Limb (tissue), 2 donors: ENCODE results near the gene GBF1.
A peak's percentile ranks its signal among the peaks of the same experiment; 100 is the strongest.
"Not testable (repeated sequence)": the region's sequence is repeated elsewhere in the genome, so short reads cannot be mapped to it uniquely, and the experiment has no call there.

Experiments
- DNase-seq, 2 donors: peaks; one replicate each; pipeline ENCODE4 v3.0.0-alpha.2; 2016; ENCODE audit errors: extremely low spot score in 2 of 2

The GBF1 gene

DNA sequence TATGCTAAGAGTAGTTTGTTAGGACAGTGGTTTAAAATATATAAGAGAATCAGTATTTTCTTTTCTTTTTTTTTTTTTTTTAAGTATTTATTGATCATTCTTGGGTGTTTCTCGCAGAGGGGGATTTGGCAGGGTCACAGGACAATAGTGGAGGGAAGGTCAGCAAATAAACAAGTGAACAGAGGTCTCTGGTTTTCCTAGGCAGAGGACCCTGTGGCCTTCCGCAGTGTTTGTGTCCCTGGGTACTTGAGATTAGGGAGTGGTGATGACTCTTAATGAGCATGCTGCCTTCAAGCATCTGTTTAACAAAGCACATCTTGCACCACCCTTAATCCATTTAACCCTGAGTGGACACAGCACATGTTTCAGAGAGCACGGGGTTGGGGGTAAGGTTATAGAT lies 55.6 kb downstream of the GBF1 start:
- not testable (repeated sequence) for DNase-seq

DNA sequence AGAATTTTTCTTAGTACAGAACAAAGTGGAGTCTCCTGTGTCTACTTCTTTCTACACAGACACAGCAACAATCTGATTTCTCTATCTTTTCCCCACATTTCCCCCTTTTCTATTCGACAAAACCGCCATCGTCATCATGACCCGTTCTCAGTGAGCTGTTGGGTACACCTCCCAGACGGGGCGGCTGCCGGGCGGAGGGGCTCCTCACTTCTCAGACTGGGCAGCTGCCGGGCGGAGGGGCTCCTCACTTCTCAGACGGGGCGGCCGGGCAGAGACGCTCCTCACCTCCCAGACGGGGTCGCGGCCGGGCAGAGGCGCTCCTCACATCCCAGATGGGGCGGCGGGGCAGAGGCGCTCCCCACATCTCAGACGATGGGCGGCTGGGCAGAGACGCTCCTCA lies 56.0 kb downstream of the GBF1 start:
- DNase-seq, result not testable (repeated sequence)

DNA sequence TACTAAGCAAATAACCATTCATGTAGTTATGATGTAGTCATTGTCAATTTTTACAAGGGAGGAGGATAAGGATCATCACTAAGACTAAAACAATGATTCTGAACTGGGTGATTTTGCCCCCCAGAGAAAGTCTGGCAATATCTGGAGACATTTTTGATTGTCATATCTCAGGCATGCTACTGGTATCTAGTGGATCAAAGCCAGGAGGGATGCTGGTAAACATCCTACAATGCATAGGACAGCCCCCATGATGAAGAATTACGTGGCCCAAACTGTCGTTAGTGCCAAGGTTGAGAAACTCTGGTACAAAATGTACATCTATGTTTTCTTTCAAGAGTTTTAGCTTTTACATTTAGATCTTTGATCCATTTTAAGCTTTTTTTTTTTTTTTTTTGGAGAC lies 57.3 kb downstream of the GBF1 start:
- DNase-seq, result no peak

DNA sequence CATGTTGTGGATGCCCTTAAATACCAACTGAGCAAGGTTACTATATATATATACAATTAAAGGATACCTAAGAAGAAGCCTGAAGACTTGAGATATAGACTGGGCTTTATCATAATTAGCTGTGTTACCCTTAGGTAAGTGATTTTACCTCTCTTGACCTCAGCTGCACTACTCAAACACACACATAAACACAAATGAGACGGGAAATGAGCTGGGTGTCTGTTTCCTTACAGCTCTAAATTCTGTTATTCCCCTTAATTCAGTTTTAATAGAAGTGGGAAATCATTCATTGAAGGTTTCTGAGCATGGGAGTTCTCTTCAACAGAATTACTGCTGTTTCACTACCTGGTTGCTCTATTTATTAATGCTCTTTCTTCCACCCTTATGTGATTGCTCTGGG lies 60.7 kb downstream of the GBF1 start:
- no peak for DNase-seq

DNA sequence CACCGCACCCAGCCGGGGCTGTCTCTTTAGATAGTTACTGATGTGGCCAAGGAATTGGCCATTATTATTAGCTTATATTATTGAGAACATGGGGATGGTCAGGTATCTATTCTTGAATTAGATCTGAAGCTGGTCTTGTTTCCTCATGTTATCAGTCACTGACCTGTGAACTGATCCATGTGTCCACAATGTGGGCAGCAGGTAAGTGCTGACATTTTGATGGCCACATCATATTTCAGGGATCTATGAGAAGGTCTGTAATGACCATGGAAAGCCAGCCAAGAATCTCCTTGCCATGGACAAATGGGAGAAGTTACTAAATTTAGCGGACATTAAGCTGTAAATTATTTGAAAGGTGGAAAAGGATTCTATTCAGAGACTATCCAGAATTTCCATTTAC lies 61.4 kb downstream of the GBF1 start:
- DNase-seq, result no peak

DNA sequence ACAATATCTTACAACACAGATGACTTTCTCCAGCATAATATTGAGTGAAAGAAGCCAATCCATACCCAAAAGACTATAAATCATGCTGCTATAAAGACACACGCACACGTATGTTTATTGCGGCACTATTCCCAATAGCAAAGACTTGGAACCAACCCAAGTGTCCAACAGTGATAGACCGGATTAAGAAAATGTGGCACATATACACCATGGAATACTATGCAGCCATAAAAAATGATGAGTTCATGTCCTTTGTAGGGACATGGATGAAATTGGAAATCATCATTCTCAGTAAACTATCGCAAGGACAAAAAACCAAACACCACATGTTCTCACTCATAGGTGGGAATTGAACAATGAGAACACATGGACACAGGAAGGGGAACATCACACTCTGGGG lies 63.0 kb downstream of the GBF1 start:
- not testable (repeated sequence) for DNase-seq

DNA sequence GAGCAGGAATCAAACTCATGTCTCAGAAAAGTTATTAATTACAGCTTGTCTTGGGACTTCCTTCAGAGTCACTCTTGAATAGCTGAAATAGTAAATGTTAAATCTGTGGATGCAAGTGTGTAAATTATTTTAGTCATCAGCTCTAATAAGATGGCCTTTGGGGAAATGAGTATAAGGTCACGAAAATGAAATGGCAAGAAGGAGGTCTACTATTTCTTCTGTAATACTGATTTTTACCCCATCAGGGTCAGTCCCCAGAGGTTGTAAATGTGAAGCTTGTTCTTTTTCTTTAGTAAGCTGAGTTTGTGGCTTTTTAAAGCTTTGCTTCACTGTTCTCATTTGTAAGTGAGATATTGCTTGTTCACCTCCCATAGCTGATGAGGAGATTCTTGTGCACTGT lies 63.9 kb downstream of the GBF1 start:
- DNase-seq, result no peak

DNA sequence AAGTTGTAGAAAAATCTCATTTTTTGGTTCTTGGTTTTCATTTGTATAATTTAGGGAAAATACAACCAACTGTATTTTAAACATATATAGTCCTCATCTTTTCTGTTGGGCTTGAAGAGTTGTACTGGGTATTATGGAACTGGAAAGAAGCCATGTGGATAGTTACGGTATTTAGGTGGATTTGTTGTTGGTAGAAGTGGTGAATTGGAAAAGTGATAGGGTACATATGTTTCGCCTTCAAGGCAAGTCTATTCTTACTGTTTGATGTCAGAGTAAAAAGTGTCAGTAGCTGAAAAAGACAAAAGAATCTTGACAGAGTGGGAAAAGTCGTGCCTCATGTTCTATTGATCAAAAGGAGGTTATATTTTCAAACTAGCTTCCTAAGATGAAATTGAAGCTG lies 64.6 kb downstream of the GBF1 start:
- DNase-seq, result no peak

DNA sequence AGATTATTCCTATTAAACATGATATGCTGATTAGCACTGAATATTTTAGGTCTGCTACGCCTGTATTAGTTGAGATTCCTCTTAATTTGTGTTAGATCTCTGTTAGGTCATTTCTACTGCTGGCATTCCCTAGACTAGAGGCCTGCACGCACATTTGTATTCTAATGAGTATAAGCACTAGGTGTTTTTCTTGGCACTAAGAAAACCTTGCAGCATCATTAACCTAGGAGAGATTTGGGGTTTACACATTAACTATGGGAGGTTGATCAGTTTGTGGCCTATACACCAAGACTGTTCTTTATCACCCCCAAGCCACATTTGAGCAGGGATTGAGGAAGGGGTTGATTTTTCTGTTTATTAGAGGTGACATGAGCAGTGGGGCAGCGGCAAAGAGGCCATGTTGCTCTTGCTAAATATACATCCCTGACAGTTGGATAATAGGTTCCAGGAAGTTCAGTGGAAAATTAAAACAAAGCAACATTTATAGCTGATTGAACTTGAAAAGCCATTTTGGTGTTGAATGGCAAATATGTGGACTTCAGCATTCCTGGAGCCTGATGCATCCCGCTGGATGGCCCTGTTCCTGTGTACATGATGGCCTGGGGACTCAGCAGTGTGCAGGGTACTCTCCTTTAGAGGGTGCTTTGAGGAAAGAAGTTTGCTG lies 65.2 kb downstream of the GBF1 start:
- no peak for DNase-seq

DNA sequence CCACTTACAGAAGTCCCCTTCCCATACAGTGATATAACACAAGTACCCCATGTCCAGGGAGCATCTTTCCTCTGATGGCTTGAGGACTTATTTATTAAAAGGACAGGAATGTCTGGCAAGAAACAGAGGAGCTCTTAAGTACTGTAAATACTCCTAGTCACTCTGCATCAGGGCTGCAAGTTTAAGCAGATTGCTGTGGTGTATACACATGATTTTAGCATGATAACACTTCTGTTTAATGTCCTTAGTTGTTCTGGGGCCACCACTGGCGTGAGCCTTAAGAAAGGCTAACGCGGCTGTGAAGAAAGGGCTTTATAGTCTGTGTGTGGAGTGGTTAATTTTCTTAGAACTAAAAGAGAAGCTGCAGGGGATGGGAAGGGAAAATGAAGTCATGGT lies 65.7 kb downstream of the GBF1 start:
- DNase-seq, result no peak

DNA sequence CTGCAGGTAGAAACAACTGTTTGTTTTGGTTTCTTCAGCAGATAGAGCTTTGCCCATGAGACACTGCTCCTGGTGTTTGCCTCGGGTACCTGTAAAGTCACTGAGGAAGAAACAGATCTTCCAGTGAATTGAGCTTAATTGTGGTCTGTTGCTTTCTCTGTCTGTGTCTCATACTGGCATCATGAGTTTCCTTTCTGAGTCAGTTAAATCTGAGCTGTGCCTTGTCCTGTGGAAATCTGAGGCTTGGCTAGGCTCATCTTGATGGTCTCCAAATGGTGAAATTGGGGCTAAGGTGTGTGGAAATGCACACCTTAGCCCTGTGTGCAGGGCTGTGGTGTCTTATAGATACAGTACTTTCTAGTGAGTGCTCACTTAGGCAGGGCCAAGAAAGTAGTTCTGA lies 67.4 kb downstream of the GBF1 start:
- no peak for DNase-seq

DNA sequence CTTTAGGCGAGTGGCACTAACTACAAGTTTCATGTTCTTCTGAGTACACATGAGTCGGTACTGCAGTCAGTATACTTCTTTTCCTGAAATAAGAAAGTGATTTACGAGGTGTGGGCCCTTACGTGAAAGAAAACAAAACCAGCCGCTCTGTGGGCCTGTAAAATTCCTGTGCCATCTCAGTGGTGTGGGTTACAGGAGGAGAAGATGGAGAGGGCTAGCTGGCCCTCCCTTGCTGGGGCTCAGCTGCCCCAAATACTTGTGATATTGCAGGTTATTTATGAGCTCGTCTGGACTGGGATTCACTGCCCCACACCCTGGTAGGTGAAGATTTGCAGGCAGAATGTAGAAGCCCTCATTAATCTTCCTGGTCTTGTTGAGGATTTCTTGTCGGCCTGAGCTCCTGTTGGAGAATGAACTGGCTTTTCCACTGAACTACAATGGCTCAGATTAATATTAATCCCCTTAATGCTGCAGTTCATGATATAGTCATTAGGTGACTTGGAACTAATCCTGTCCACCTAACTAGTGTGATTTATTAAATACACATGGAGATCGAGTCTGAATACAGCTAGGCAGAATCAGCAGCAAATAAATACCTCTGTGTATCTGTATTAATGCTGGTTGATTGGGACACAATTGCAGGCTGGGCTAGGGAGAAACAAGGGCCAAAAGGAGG lies 68.0 kb downstream of the GBF1 start:
- DNase-seq, result peak in 1 of 2 donors; percentile 30

DNA sequence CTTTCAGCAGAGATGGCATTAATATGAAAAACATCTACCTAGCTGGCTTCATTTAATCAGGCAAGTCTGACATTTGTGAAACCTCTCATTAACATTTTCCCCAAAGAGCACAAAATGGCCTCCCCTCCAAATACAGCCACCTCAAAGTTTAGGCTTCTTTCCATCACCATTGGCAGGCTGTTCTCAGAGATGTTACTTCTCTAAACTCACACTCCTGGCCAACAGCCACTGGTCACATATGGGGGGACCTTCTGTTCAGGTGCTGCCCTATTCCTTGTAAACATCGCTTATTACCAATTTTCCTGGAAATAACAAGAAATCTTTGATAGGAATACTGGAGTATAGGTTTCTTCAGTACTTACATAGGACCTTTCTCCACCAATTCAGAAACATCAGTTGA lies 69.5 kb downstream of the GBF1 start:
- DNase-seq, result no peak

DNA sequence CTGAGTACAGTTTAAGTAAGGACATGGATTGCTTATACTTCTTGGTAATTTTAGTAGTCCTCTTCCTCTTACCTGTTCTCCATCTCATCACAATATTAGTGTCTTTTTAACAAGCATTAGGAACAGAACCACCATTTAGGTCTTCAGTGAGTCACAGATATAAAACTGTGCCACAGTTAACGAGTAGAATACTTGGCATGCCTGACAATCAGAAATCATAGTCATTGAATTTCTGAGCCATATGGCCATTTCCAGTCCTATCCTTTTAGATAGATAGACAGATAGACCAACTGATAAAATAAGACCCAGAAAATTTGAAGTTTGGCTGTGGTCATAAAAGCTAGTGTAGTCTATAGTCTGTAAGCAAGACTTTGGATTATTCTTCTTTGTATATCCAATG lies 71.1 kb downstream of the GBF1 start:
- no peak for DNase-seq

DNA sequence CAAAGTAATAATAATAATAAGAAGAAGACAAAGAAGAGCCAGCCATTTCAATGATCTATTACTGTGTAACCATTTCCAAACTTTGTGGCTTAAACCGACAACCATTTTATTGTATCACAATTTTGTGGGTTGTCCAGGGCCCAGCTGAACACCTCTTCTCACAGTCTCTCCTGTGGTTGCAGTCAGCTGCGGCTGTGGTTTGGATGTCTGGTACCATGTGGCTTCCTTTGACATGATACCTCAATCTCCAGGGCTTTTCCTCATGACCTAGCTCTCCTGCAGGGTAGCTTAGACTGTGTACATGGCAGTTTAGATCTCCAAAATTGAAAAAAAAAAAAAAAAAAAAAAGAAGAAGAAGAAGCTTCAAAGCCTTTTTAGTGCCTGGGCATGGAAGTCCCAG lies 77.6 kb downstream of the GBF1 start:
- DNase-seq, result no peak

DNA sequence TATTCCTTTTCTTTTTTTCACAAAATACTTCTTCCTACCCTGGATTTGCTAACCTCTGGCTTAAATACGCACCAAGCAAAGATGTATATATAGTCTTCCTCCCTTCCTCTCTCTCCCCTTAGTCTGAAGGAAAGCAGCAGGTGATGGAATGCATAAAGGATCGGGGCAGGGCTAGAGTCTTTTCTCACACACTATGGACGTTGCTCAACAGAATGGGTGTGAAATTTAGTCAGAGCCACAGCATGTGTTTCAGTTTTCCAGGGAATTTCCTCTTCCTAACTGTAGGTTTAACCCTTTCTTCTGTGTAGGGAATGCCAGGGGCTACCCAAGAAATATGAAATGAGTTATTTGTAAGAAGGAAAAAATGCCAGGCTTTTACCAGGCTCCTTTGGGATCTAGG lies 78.7 kb downstream of the GBF1 start:
- peak in 1 of 2 donors; percentile 67 for DNase-seq

DNA sequence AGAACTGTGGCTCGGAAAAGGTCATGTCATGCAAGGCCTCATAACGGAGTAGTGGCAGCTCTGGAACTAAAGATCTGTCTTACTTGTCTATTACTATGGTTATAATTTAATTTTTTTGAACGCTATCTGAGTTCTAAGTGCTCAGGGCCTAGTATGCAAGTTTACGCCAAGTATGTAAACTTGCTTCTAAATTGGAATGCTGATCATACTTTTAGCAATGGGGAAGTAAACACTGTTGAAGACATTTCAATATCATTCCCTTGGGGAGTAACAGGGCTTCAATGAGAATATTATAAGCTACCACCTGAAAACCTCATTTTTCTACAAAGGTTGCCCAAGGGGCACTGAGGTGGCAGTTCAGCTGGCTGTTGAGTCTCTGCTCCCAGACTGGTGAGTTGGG lies 80.7 kb downstream of the GBF1 start:
- DNase-seq, result no peak

DNA sequence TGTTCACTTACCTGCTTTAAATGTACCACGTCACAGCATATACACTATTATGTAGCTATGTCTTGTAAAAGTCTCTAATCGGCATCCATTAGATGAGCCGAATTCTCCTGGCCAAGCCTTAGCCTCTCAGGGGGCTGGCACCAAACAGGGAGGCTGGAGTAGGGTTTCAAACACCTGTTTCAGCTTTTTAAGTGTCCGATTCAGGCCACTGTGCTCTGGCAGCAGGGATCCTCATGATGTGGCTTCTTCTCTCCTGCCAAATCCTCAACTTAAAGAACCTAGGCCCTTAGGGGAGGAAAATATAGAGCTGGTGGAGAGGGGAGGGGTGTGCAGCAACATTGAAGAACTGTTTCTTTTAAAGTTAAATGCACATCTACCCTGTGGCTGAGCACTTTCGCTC lies 81.7 kb downstream of the GBF1 start:
- peak; percentile 36 to 45 for DNase-seq

DNA sequence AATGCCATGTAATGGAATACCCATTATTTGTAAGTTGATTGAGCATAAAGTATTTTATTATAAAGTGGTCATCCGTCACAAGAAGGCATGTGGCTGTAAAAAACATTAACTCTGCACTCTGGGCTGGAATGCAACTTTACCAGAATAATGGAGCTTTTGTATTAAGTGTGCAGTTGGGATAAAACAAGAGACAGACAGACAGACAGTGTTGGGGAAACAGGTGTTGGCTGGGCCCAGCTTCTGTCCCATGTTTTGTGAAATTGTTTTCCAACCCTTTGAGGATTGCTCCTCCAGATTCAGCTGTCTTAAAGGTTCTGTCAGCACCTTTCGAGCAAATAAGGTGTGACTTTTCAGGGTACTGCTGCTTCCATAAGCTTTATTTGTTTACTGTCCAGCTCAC lies 82.3 kb downstream of the GBF1 start:
- no peak for DNase-seq

DNA sequence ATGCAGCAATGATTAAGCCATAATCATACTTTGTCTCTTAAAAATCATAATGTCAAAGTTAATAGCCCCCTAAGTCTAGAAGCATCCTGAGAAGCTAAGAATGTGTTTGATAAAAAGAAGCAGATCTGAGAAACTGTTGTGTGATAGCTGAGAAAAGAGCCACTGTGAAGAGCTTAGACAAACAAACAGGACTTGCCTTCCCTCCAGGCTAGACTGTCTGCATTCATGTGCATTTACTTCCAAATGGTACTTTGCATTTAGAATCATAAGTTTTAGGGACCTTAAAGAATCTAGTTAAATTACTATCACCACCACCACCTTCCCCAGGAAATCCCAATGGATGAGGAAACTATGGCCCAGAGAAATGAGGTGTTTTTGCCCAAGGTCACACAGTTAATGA lies 87.4 kb downstream of the GBF1 start:
- DNase-seq, result no peak

DNA sequence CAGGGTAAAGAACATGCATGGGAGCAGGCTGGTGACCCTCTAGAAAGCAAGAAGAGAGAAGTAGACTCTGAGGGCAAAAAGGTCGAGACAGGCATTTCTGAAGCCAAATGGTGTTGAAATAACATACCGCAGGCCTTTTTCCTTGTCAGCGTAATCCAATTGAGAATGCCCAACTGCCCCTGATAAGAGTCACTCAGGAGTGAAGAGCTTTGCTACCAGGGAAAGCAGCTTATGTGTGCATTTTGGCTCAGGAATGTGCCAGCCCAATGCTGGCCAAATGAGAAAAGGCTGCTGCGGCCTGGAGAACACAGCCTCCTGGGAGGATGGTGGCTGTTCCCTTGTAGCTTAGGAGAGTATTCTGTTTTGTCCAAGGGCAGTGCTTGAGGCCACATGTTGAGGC lies 88.8 kb downstream of the GBF1 start:
- no peak for DNase-seq

DNA sequence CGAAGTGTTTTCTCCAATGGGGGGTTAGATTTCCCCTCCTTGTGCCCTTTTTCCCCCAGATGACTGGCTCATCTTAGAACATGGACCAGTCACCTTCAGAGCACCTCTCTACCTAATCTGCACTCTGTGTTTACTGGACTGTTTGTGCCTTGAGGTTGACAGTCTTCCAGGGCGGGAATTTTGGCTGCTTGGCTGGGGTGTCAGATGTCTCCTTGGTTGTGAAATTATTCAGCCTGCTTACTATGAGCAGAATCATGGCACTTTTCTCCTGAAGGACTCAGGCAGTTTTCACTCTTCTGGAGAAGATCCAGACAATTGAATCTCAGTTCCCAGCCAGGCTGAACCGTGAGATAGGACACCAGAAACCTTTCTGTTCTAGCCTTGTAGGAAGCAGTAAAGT lies 89.9 kb downstream of the GBF1 start:
- DNase-seq, result no peak

DNA sequence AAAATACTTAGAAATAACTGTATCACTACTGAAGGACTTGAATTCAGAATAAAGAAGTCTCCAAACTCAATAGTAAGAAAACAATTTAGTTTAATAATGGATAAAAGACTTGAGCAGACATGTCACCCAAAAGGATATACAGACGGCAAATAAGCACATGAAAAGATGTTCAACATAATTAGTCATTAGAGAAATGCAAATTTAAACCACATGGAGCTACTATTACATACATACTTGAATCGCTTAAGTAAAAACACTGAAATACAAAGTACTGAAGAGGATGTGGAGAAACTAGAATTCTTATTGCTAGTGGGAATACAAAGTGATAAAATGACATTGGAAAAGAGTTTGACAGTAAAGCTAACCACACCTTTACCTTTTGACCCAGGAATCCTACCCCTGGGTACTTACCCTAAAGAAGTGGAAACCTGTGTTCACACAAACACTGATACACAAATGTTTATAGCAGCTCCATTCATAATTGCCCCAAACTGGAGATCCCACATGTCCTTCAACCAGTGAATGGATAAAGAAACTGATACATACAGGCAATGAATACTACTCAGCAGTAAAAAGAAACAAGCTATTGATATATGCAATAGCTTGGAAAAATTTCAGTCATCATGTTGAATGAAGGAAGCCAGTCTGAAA lies 95.8 kb downstream of the GBF1 start:
- DNase-seq, result no peak
